ENCODE data around the gene AQP1. TPM values are rescaled to one million over a fixed set of nuclear protein-coding genes. Genes with fewer than 3 reads are reported as not detected.
A peak's percentile ranks its signal among the peaks of the same experiment; 100 is the strongest.

Gene AQP1
- total RNA-seq, 4 donors from 2014 or later, result 21.3 to 98.3 (median 28.4) TPM

- Histone ChIP-seq H3K27ac (no peak overlapping the region), H3K9me3 (peaks cover 0 to 3% of the 10 kb centered on the region in 2 donors), H3K27me3 (no peaks in the 10 kb centered on the region), H3K4me1 (peaks cover 0 to 5% (median under 1%) of the 10 kb centered on the region in 4 donors), H3K36me3 (no peaks in the 10 kb centered on the region), H3K4me3 (no peak overlapping the region)
- intact Hi-C loops (cut with DNase I; ENCODE audit: low total_unique reads), result no loop called here
- in situ Hi-C loops (cut with MboI; ENCODE audit: low pct_ligation_motif_present in 1 of 4, low pct_unique_long_range_greater_than_20kb in 1 of 4, low sequenced_read_pairs in 3 of 4), result no loop called here
- no peak for DNase-seq
- WGBS, 2 donors (ENCODE audit: low coverage in 1 of 2), result 87 to 97% methylated on average over 4 to 5 of the region's 5 CpGs
- TF ChIP-seq POLR2AphosphoS5 (IDR thresholded peaks at IDR 0.05) (no peak), EP300 (IDR thresholded peaks at IDR 0.05; ENCODE audit: low read depth) (no peak), CTCF (IDR thresholded peaks at IDR 0.05) (no peak), POLR2A (IDR thresholded peaks at IDR 0.05) (no peak)
These were observed 14.7 kb downstream of the AQP1 start for GRCh38 chr7:30926313-30926712.

- 93% methylated on average over 3 of the region's 3 CpGs; no CpG with 5 or more reads in 1 of the 2 donors for WGBS, 2 donors (ENCODE audit: low coverage in 1 of 2)
- no peaks in the 10 kb centered on the region for H3K36me3 ChIP-seq
- intact Hi-C loops (cut with DNase I; ENCODE audit: low total_unique reads), result no loop called here
These were observed 15.4 kb downstream of the AQP1 start for GRCh38 chr7:30927040-30927439.

GRCh38 chr7:30927559-30927958 lies 15.9 kb downstream of the AQP1 start:
- intact Hi-C loops (cut with DNase I; ENCODE audit: low total_unique reads) (no loop called here), in situ Hi-C loops (cut with MboI; ENCODE audit: low pct_ligation_motif_present in 1 of 4, low pct_unique_long_range_greater_than_20kb in 1 of 4, low sequenced_read_pairs in 3 of 4) (no loop called here)
- DNase-seq, result no peak

More at GRCh38 chr7:30927040-30927439, 15.4 kb downstream of the AQP1 start:
- H3K27me3 ChIP-seq, result no peaks in the 10 kb centered on the region
- no peak overlapping the region for H3K27ac ChIP-seq
- H3K9me3 ChIP-seq, result peaks cover 0 to 3% of the 10 kb centered on the region in 2 donors
- in situ Hi-C loops (cut with MboI; ENCODE audit: low pct_ligation_motif_present in 1 of 4, low pct_unique_long_range_greater_than_20kb in 1 of 4, low sequenced_read_pairs in 3 of 4), result no loop called here
- peak; percentile 5 for DNase-seq
- no peak for TF ChIP-seq EP300 (IDR thresholded peaks at IDR 0.05; ENCODE audit: low read depth)
- TF ChIP-seq POLR2AphosphoS5 (IDR thresholded peaks at IDR 0.05), result no peak
- no peak for TF ChIP-seq CTCF (IDR thresholded peaks at IDR 0.05)
- TF ChIP-seq POLR2A (IDR thresholded peaks at IDR 0.05), result no peak
- H3K4me1 ChIP-seq, result no peaks in the 10 kb centered on the region
- H3K4me3 ChIP-seq, result no peak overlapping the region

GRCh38 chr7:30928254-30928872 lies 16.7 kb downstream of the AQP1 start:
- TF ChIP-seq EP300 (IDR thresholded peaks at IDR 0.05; ENCODE audit: low read depth) (no peak), POLR2A (IDR thresholded peaks at IDR 0.05) (no peak), POLR2AphosphoS5 (IDR thresholded peaks at IDR 0.05) (no peak), CTCF (IDR thresholded peaks at IDR 0.05) (no peak)
- Histone ChIP-seq H3K4me3 (no peak overlapping the region), H3K9me3 (peaks cover 0 to 3% of the 10 kb centered on the region in 2 donors), H3K27me3 (no peaks in the 10 kb centered on the region), H3K27ac (no peak overlapping the region), H3K4me1 (no peaks in the 10 kb centered on the region), H3K36me3 (no peaks in the 10 kb centered on the region)
- intact Hi-C loops (cut with DNase I; ENCODE audit: low total_unique reads) (no loop called here), in situ Hi-C loops (cut with MboI; ENCODE audit: low pct_ligation_motif_present in 1 of 4, low pct_unique_long_range_greater_than_20kb in 1 of 4, low sequenced_read_pairs in 3 of 4) (no loop called here)
- WGBS, 2 donors (ENCODE audit: low coverage in 1 of 2), result 90% methylated on average over 13 of the region's 13 CpGs; no CpG with 5 or more reads in 1 of the 2 donors
- no peak for DNase-seq

More at GRCh38 chr7:30927559-30927958, 15.9 kb downstream of the AQP1 start:
- H3K4me3 ChIP-seq, result no peak overlapping the region
- H3K27me3 ChIP-seq, result no peaks in the 10 kb centered on the region
- H3K27ac ChIP-seq, result no peak overlapping the region
- peaks cover 0 to 3% of the 10 kb centered on the region in 2 donors for H3K9me3 ChIP-seq
- no peak for TF ChIP-seq EP300 (IDR thresholded peaks at IDR 0.05; ENCODE audit: low read depth)
- no peak for TF ChIP-seq POLR2A (IDR thresholded peaks at IDR 0.05)
- TF ChIP-seq POLR2AphosphoS5 (IDR thresholded peaks at IDR 0.05), result no peak
- TF ChIP-seq CTCF (IDR thresholded peaks at IDR 0.05), result no peak
- H3K4me1 ChIP-seq, result no peaks in the 10 kb centered on the region
- H3K36me3 ChIP-seq, result no peaks in the 10 kb centered on the region
- WGBS, 2 donors (ENCODE audit: low coverage in 1 of 2), result 79% methylated on average over 3 of the region's 3 CpGs; no CpG with 5 or more reads in 1 of the 2 donors
